HepG2 (cell line): Measurements from ENCODE around the gene AGBL2.
"Not testable (repeated sequence)": the region's sequence is repeated elsewhere in the genome, so short reads cannot be mapped to it uniquely, and the experiment has no call there.

ENCODE experiments used
- CREB1 ChIP-seq, 2 experiments: fragments of 450-650 bp in 1 of 2; IDR thresholded peaks; 2 replicates each; pipeline ENCODE4 v1.6.1; 2016 to 2017; ENCODE audit warnings: control low read depth in 1 of 2, mild to moderate bottlenecking in 1 of 2, missing compliant biosample characterization in 1 of 2, missing genetic modification characterization in 1 of 2
- EP300 ChIP-seq, 3 experiments: sonication (generic) in 1 of 3; formaldehyde crosslinking in 1 of 3; IDR thresholded peaks; 2 replicates each; pipeline versions ENCODE4 v1.5.1 to v1.6.1; 2011 to 2020; ENCODE audit warnings: low read depth in 2 of 3, low read length in 2 of 3, borderline replicate concordance in 1 of 3, improper control_type of control experiment in 1 of 3, mild to moderate bottlenecking in 1 of 3, missing genetic modification reagents in 1 of 3, moderate library complexity in 1 of 3
- GFI1 ChIP-seq: sonication (generic); formaldehyde crosslinking; IDR thresholded peaks from 2 replicates; pipeline ENCODE4 v1.5.0; 2020; ENCODE audit warnings: missing genetic modification reagents, mild to moderate bottlenecking, borderline replicate concordance
- MAFG ChIP-seq: sonication (generic); formaldehyde crosslinking; IDR thresholded peaks from 2 replicates; pipeline ENCODE4 v1.5.1; 2020; ENCODE audit warnings: mild to moderate bottlenecking, missing genetic modification reagents
- NFRKB ChIP-seq: fragments of 450-650 bp; IDR thresholded peaks from 2 replicates; pipeline ENCODE4 v1.6.1; 2017
- PAWR ChIP-seq: sonication (generic); formaldehyde crosslinking; IDR thresholded peaks from 2 replicates; pipeline ENCODE4 v1.4.0; 2020; ENCODE audit warnings: missing genetic modification reagents, mild to moderate bottlenecking, borderline replicate concordance
- POLR2A ChIP-seq, 2 experiments: IDR thresholded peaks; 2 replicates each; pipeline ENCODE4 v1.6.1; 2011; ENCODE audit warnings: low read depth in 2 of 2, low read length in 2 of 2, mild to moderate bottlenecking in 1 of 2, moderate library complexity in 1 of 2; ENCODE audit not compliant: insufficient read depth in 1 of 2
- ZFX ChIP-seq: sonication (generic); formaldehyde crosslinking; IDR thresholded peaks from 2 replicates; pipeline ENCODE4 v1.4.0; 2020; ENCODE audit warnings: mild to moderate bottlenecking, low read depth, missing genetic modification reagents, moderate library complexity
- TF ChIP-seq, protein P1 (sequence below): sonication (generic); formaldehyde crosslinking; IDR thresholded peaks from 2 replicates; pipeline ENCODE4 v1.5.0; 2020; ENCODE audit warnings: mild to moderate bottlenecking, missing genetic modification reagents
- TF ChIP-seq, protein P2 (sequence below), 2 experiments: sonication (generic) in 1 of 2; formaldehyde crosslinking in 1 of 2; IDR thresholded peaks; 2 replicates each; pipeline versions ENCODE4 v1.5.1 to v1.6.1; 2011 to 2020; ENCODE audit warnings: borderline replicate concordance in 1 of 2, low read depth in 1 of 2, low read length in 1 of 2, mild to moderate bottlenecking in 1 of 2, missing genetic modification reagents in 1 of 2, moderate library complexity in 1 of 2

DNA sequence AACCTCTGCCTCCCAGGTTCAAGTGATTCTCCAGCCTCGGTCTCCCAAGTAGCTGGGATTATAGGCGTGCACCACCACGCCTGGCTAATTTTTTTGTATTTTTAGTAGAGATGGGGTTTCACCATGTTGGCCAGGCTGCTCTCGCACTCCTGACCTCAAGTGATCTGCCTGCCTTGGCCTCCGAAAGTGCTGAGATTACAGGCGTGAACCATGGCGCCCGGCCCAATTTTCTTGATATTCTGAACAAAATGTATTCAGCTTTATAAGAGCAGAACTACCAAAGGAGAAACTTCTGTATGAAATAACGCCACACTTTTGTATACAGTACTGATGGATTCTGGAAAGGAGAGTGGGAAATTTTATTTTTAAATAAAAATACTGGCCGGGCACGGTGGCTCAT lies 44.1 kb upstream of the AGBL2 start:
- TF ChIP-seq POLR2A (IDR thresholded peaks at IDR 0.05; ENCODE audit: insufficient read depth in 1 of 2, low read depth in 2 of 2, low read length in 2 of 2); ZFX (CRISPR knock-in tag); NFRKB; MAFG (CRISPR knock-in tag); GFI1 (CRISPR knock-in tag); EP300 (IDR thresholded peaks at IDR 0.05; ENCODE audit: low read depth in 2 of 2, low read length in 2 of 2); EP300 (CRISPR knock-in tag; IDR thresholded peaks at IDR 0.05; ENCODE audit: borderline replicate concordance); CREB1 (IDR thresholded peaks at IDR 0.05); CREB1 (CRISPR knock-in tag; IDR thresholded peaks at IDR 0.05); PAWR: not testable (repeated sequence)
- TF ChIP-seq, protein P1, sequence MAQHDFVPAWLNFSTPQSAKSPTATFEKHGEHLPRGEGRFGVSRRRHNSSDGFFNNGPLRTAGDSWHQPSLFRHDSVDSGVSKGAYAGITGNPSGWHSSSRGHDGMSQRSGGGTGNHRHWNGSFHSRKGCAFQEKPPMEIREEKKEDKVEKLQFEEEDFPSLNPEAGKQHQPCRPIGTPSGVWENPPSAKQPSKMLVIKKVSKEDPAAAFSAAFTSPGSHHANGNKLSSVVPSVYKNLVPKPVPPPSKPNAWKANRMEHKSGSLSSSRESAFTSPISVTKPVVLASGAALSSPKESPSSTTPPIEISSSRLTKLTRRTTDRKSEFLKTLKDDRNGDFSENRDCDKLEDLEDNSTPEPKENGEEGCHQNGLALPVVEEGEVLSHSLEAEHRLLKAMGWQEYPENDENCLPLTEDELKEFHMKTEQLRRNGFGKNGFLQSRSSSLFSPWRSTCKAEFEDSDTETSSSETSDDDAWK = not testable (repeated sequence)
- TF ChIP-seq, protein P2, sequence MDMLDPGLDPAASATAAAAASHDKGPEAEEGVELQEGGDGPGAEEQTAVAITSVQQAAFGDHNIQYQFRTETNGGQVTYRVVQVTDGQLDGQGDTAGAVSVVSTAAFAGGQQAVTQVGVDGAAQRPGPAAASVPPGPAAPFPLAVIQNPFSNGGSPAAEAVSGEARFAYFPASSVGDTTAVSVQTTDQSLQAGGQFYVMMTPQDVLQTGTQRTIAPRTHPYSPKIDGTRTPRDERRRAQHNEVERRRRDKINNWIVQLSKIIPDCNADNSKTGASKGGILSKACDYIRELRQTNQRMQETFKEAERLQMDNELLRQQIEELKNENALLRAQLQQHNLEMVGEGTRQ (IDR thresholded peaks at IDR 0.05; ENCODE audit: low read depth, low read length) = not testable (repeated sequence)
- TF ChIP-seq, protein P2 (CRISPR knock-in tag; IDR thresholded peaks at IDR 0.05; ENCODE audit: borderline replicate concordance) = not testable (repeated sequence)
